Measurements from ENCODE around the gene RBMS3.
"Not testable (repeated sequence)": the region's sequence is repeated elsewhere in the genome, so short reads cannot be mapped to it uniquely, and the experiment has no call there.

Gene RBMS3

DNA sequence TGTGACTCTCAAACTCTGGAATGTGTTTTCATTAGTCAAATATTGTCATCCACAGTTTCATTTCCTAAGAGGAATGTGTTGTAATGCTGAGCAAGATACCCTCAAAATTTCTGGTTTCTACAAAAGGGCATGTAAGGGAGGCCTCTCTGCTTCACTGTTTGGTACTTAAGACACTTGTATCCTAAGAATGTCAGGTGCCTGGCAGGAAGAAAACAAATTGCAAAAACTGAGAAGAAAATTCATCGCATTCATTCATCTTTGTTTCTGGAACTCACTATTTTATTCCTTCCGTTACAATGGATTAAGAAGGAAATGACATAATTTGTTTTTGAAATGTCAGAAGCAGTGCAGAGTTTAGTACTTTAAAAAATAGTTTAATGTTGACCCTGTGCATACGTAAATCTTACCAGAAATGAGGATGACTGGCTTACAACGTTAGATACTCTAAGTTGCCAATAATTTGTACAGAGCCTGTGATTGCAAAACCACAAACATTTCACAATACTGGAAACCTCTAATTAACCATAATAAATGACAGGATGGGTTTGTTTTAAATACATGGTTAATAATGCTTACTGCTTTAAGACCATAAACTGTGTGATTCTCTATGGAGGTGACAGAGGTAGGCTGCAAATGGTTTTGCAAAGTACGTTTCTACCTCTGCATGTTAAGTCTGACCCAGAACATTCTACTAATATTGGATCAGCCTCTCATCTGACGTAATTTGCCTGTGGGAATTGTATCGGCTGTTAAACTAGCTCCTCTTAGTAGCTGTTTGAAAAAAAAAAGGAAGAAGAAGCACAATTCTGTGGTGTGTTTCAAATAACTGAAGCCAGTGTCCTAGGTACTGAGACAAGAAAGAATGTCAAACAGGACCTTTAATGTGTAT, 477.8 kb downstream of the RBMS3 start:
- no peak for DNase-seq

- no peak for DNase-seq
These were observed 478.7 kb downstream of the RBMS3 start for GRCh38 chr3:29759411-29760225.

DNA sequence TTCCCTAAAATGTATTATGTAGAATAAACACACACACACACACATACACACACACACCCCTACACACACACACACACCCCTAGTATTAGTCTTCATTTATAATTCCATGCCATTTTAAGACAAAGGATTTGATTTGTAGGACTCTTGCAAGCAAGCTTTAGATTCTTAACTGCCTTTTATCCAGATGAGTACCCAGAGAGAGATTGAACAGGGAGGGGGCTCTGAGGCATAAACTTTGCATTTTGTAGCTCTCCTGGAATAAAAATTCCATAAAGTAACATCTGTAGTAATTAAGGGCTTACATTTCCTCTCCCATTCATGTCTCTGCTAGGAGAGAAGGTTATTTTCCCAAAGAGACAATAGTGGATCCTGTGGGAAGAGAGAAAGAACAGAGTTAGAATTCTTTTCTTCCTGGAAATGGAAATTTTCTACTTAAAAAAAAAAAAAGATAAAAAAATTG, 479.4 kb downstream of the RBMS3 start:
- DNase-seq = no peak

DNA sequence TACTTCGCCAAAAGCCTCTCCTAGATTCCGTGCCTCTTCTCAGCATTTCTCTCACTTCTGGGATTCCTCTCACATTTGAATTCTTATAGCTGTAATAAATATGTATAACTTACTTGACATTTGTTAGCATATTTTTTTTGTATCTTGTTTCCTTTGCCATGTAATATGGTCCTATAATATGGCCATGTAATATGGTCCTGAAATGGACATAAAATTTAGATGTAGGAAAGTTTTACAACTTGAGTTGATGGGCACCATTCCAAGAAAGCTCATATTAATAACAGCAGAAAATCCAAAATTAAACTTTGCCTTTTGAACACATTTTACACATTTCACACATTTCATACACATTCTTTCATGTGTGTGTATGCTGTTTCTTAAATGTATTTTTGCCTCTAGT, 480.6 kb downstream of the RBMS3 start:
- no peak for DNase-seq

DNA sequence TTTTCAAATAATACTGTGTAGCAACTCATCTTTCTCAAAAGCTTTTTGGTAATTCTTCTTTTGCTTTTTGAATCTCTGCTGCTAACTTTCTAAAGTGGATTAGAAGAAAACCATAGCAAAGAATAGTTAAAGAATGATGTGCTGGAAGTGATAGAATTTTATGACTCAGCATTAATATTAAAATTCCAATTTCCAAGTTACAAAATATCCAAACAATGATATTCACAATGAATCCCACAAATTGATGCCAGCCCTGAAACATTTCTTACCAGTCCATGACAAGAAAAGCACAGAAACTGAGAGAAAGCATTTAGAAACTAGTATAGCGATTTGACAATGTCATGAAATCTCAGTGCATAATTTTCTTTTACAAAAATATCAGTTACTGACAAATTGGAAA, 482.2 kb downstream of the RBMS3 start:
- no peak for DNase-seq

DNA sequence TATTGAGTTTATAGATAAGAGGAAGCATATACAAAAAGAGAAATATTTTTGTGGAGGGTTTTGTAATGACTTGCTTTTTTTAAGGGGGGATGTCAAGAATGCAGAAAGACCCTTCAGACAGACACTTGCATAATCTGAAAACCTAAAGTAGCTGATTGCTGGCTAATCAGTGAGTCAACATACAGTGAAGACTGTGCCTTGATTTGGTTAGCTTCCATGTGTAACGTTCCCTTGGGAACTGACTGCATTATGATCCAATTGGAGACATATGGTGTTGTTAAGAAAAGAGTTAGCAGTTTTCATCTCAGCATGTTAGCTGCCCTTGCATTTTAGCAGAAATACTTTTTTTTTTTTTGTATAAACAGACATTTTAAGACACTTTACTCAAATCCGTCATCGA, 483.2 kb downstream of the RBMS3 start:
- no peak for DNase-seq

- no peak for DNase-seq
These were observed 483.9 kb downstream of the RBMS3 start for GRCh38 chr3:29764603-29765254.

- DNase-seq = no peak
These were observed 490.7 kb downstream of the RBMS3 start for GRCh38 chr3:29771602-29772001.

GRCh38 chr3:29772436-29772835, 491.6 kb downstream of the RBMS3 start:
- DNase-seq = no peak

GRCh38 chr3:29773481-29773880, 492.6 kb downstream of the RBMS3 start:
- DNase-seq = no peak

- DNase-seq = no peak
These were observed 494.5 kb downstream of the RBMS3 start for GRCh38 chr3:29775340-29775739.

DNA sequence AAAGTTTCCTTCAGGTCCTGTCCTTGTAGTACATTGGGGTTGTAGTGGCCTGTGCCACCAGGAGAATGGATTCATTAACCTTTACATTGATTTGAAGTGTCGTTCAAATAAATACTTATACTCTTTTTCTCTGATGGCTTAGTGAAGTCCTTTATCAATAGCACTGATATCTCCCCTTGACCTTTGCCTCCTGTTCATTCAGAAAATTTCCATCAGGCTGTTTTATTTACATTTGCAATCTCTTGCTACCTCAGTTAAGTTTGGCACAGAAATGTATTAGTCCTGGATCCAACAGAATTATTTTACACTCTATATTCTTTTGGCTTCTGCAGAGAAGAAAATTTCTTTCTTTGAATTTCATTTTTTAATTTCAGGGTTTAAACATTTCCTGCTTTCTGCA, 497.0 kb downstream of the RBMS3 start:
- DNase-seq = no peak

DNA sequence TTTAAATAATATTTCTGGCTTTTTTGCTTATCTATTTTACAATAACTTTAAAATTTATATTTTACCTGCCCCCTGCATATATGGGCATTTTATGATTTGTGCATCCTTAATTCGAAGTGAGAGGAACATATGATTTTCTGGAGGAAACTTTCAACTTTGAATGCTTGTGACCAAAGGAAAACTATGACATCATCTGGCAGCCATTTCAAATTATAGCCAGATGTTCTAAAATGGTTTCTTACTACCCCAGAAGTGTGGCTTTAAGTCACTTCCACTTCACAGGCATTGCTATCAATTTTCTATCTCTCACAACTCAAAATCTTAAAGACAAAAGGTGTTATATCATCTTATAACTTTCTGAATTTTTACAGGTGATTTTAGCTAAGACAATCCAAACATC, 508.8 kb downstream of the RBMS3 start:
- no peak for DNase-seq

GRCh38 chr3:29796808-29797207, 515.9 kb downstream of the RBMS3 start:
- no peak for DNase-seq

GRCh38 chr3:29802057-29802456, 521.2 kb downstream of the RBMS3 start:
- DNase-seq = no peak

DNA sequence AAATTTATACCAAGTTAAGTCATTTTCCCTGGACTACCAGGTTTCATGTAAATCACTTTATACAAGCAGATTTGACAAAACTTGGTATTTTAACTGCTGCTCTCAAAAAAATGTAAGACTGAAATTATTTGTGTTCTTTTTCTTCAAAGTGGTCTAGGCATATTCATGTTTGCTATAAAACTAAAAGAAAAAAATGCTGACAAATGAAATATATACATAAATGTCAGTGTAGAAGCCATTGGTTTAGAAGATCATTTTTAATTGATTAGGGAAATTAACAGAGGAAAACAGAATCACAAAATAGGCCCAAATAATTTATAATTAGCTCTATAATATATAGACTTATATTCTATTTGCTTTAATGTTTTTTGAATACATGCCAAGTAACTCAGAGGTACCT, 523.2 kb downstream of the RBMS3 start:
- DNase-seq = no peak

DNA sequence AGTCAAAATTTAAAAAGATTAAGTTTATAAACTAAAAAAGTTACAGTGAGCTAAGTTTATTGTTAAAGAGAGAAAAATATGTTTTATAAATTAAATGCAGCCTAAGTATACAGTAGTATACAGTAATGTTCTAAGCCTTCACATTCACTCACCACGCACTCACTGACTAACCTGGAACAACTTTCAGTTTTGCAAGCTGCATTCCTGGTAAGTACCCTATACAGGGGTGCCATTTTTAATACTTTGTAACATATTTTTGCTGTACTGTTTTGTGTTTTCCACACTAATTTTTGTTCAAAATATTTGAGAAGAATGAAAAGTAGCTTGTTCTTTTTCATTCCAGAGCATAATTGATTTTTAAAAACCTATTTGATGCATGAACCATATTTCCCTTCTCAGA, 524.9 kb downstream of the RBMS3 start:
- no peak for DNase-seq

- not testable (repeated sequence) for DNase-seq
These were observed 527.5 kb downstream of the RBMS3 start for GRCh38 chr3:29808324-29808723.

- no peak for DNase-seq
These were observed 541.2 kb downstream of the RBMS3 start for GRCh38 chr3:29822071-29822470.

DNA sequence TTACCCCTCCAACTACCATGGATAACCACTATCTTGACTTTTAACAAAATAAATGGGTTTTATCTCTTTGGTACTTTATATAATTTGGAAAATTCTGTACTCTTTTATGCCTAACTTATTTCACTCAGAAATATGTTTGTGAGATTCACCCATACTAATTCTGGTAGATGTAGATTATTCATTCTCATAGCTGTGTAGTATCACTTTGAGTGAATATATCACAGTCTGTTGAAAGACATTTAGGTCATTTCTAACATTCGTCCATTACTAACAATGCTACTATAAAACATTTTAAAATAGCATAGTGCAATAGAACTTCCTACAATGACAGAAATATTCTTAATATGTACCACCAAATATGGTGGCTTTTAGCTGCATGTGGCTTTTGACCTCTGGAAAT, 542.4 kb downstream of the RBMS3 start:
- DNase-seq = no peak

DNA sequence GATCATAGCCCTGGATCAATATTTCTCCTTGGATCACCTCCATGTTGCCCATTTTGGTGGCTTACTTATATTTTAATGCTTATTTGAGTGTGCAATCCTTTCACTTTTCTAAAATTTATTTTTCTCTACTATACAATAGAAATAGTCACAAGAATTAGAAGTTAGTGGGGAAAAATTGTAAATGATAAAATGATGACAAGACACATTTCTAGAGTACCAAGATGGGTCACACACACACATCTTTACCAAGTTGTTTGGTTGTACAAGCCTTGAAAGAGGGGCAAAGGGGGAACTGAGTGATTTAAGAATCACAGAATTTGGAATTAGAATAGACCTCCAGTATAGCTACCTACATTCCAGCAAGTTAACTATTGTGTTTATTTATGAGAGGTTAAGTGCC, 545.8 kb downstream of the RBMS3 start:
- no peak for DNase-seq

- no peak for DNase-seq
These were observed 546.9 kb downstream of the RBMS3 start for GRCh38 chr3:29827756-29828155.

DNA sequence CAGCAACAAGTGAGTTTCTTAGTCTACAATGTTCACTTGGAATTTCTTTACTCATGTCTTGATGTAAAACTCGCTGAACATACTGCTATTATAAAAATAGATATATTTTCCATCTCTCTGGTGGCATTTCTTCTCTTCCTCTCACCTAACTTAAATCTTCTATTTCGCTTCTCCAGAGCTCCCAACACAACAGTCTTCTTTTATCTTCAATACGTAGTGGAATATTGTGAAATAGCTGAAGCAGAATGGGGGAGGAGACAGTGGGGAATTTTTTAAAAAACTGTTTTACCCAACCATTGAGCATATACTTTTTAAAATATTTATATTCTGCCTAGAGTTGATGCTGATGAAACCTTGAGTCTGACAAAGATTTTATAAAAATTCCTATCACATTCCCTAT, 548.5 kb downstream of the RBMS3 start:
- DNase-seq = no peak

DNA sequence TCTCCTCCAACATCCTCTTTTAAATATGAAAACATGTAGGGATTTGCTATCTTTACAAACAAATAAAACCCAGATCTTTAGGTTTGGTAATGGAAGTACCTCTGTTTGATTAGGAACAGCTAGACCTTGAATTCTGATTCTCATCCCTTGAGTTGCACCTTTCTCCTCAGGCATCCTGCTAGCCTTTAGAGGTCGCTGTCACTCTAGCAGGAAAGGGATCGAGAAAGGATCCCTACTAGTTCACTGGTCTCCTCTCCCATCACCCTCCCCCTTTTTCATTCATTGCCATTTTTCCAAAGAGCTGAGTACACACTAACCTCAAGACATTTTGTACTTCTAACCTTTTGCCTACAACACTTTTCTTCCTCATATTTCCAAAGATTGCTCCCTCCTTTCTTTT, 569.8 kb downstream of the RBMS3 start:
- DNase-seq = no peak

All from activated effector memory CD4-positive, alpha-beta T cell treated with anti-CD3 and anti-CD28 coated beads, Interleukin-2, amount 50 U/mL, for 16 hours (primary cell).